ENCODE results near the gene GAS7.

GAS7 gene

GRCh38 chr17:9969301-9969935 lies 229.0 kb downstream of the GAS7 start:
- Histone ChIP-seq H3K9me3 (ENCODE audit: insufficient read depth, low read depth, low read length) (no peaks in the 10 kb centered on the region), H2BK5ac (ENCODE audit: low read depth, low read length, poor library complexity) (peak overlapping the region; percentile 60), H4K91ac (ENCODE audit: low read depth, low read length) (peak overlapping the region; percentile 60), H3K4me1 (ENCODE audit: control insufficient read depth in 1 of 2, insufficient read depth in 2 of 2, low read length in 2 of 2) (peaks cover 17 to 23% of the 10 kb centered on the region in 2 experiments), H3K18ac (ENCODE audit: low read length) (peak overlapping the region; percentile 84), H2AK5ac (ENCODE audit: low read length) (peak overlapping the region; percentile 55), H3K79me2 (ENCODE audit: control insufficient read depth, insufficient read depth, low read length, poor library complexity) (peaks cover 4% of the 10 kb centered on the region), H3K27me3 (ENCODE audit: insufficient read depth, low read length) (no peaks in the 10 kb centered on the region), H3K9ac (ENCODE audit: low read length) (no peak overlapping the region), H2BK120ac (ENCODE audit: insufficient read depth, low read length, poor library complexity) (peak overlapping the region; percentile 60), H3K23ac (ENCODE audit: low read length) (no peak overlapping the region), H4K8ac (ENCODE audit: low read depth, low read length) (peak overlapping the region; percentile 57), H3K79me1 (ENCODE audit: low read length) (peaks cover 21% of the 10 kb centered on the region), H3K36me3 (ENCODE audit: control insufficient read depth in 1 of 2, insufficient read depth in 2 of 2, low read length in 2 of 2) (no peaks in the 10 kb centered on the region), H3K14ac (ENCODE audit: low read length) (peak overlapping the region; percentile 71), H2BK12ac (ENCODE audit: low read length) (peak overlapping the region; percentile 58), H2AFZ (ENCODE audit: insufficient read depth, low read length, poor library complexity) (no peak overlapping the region), H4K12ac (ENCODE audit: low read depth, low read length) (no peak overlapping the region), H3K27ac (ENCODE audit: low read depth, low read length) (peak overlapping the region; percentile 96), H3K4ac (ENCODE audit: low read depth, low read length) (peak overlapping the region; percentile 16), H3K4me2 (ENCODE audit: low read length) (peak overlapping the region; percentile 43), H3K4me3 (ENCODE audit: low read depth, low read length) (no peak overlapping the region)
- no peak for DNase-seq
- no CpG with 5 or more reads among the region's 13 CpGs for WGBS (ENCODE audit: extremely low coverage, insufficient coverage, insufficient read length)

DNA sequence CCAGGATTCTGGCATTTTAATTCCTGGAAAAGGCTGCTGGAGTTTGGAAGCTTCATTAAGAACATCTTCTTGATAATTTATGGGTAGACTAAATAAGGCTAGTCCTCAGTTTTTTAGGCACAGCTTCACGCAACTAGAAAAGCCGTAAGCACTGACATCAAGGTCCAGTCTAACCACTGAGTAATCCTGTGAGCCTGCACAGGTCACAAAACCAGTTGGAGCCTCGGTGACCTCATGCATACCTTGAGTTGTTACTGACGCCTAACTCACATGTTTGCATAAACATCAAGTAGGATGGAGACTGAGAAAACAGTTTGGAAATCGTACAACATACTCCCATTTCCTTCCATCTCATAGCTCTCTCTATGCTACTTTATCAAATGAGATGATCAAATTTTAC lies 229.5 kb downstream of the GAS7 start:
- Histone ChIP-seq H3K79me2 (ENCODE audit: control insufficient read depth, insufficient read depth, low read length, poor library complexity) (peaks cover 4% of the 10 kb centered on the region), H2BK12ac (ENCODE audit: low read length) (no peak overlapping the region), H4K8ac (ENCODE audit: low read depth, low read length) (no peak overlapping the region), H4K91ac (ENCODE audit: low read depth, low read length) (no peak overlapping the region), H3K27me3 (ENCODE audit: insufficient read depth, low read length) (no peaks in the 10 kb centered on the region), H3K79me1 (ENCODE audit: low read length) (peaks cover 17% of the 10 kb centered on the region), H2AK5ac (ENCODE audit: low read length) (no peak overlapping the region), H3K18ac (ENCODE audit: low read length) (no peak overlapping the region), H4K12ac (ENCODE audit: low read depth, low read length) (no peak overlapping the region), H3K23ac (ENCODE audit: low read length) (no peak overlapping the region), H3K9ac (ENCODE audit: low read length) (no peak overlapping the region), H3K4ac (ENCODE audit: low read depth, low read length) (no peak overlapping the region), H2AFZ (ENCODE audit: insufficient read depth, low read length, poor library complexity) (no peak overlapping the region), H3K27ac (ENCODE audit: low read depth, low read length) (peak overlapping the region; percentile 96), H2BK120ac (ENCODE audit: insufficient read depth, low read length, poor library complexity) (no peak overlapping the region), H3K4me2 (ENCODE audit: low read length) (peak overlapping the region; percentile 43), H2BK5ac (ENCODE audit: low read depth, low read length, poor library complexity) (no peak overlapping the region), H3K36me3 (ENCODE audit: control insufficient read depth in 1 of 2, insufficient read depth in 2 of 2, low read length in 2 of 2) (no peaks in the 10 kb centered on the region), H3K9me3 (ENCODE audit: insufficient read depth, low read depth, low read length) (no peaks in the 10 kb centered on the region), H3K4me3 (ENCODE audit: low read depth, low read length) (no peak overlapping the region), H3K4me1 (ENCODE audit: control insufficient read depth in 1 of 2, insufficient read depth in 2 of 2, low read length in 2 of 2) (peaks cover 14 to 20% of the 10 kb centered on the region in 2 experiments), H3K14ac (ENCODE audit: low read length) (no peak overlapping the region)
- DNase-seq: peak; percentile 95 to 98
- WGBS (ENCODE audit: extremely low coverage, insufficient coverage, insufficient read length): no CpG with 5 or more reads among the region's 5 CpGs

DNA sequence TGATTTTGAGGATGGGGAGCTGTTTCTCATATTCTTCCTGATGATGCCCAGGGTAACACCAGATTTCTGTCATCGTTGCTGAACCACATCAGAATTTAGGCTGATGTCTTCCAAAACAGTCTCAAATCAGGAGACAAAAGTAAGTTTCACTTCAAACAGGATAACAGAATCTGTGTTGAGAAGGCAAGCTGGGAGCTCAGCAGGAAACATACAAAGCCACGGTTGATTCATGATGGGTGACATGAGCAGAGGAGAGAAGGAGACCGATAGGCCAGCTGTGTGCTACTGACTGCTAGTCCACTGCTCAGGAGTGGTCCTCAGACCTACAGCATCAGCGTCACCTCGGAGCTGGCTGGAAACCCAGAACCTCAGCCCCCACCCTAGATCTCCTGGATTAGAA lies 230.4 kb downstream of the GAS7 start:
- Histone ChIP-seq H3K9ac (ENCODE audit: low read length) (no peak overlapping the region), H2BK120ac (ENCODE audit: insufficient read depth, low read length, poor library complexity) (peak overlapping the region; percentile 48), H2BK12ac (ENCODE audit: low read length) (peak overlapping the region; percentile 97), H3K9me3 (ENCODE audit: insufficient read depth, low read depth, low read length) (no peaks in the 10 kb centered on the region), H3K27ac (ENCODE audit: low read depth, low read length) (peak overlapping the region; percentile 96), H3K4ac (ENCODE audit: low read depth, low read length) (peak overlapping the region; percentile 35), H3K23ac (ENCODE audit: low read length) (no peak overlapping the region), H4K8ac (ENCODE audit: low read depth, low read length) (no peak overlapping the region), H3K18ac (ENCODE audit: low read length) (peak overlapping the region; percentile 19), H3K4me2 (ENCODE audit: low read length) (no peak overlapping the region), H3K36me3 (ENCODE audit: control insufficient read depth in 1 of 2, insufficient read depth in 2 of 2, low read length in 2 of 2) (no peaks in the 10 kb centered on the region), H4K91ac (ENCODE audit: low read depth, low read length) (peak overlapping the region; percentile 50), H3K79me2 (ENCODE audit: control insufficient read depth, insufficient read depth, low read length, poor library complexity) (peaks cover 4% of the 10 kb centered on the region), H3K4me3 (ENCODE audit: low read depth, low read length) (no peak overlapping the region), H3K79me1 (ENCODE audit: low read length) (peaks cover 17% of the 10 kb centered on the region), H3K4me1 (ENCODE audit: control insufficient read depth in 1 of 2, insufficient read depth in 2 of 2, low read length in 2 of 2) (peaks cover 13 to 19% of the 10 kb centered on the region in 2 experiments), H2BK5ac (ENCODE audit: low read depth, low read length, poor library complexity) (peak overlapping the region; percentile 8), H3K27me3 (ENCODE audit: insufficient read depth, low read length) (no peaks in the 10 kb centered on the region), H2AK5ac (ENCODE audit: low read length) (peak overlapping the region; percentile 64), H3K14ac (ENCODE audit: low read length) (peak overlapping the region; percentile 74), H4K12ac (ENCODE audit: low read depth, low read length) (no peak overlapping the region), H2AFZ (ENCODE audit: insufficient read depth, low read length, poor library complexity) (no peak overlapping the region)
- WGBS (ENCODE audit: extremely low coverage, insufficient coverage, insufficient read length): no CpG with 5 or more reads among the region's 5 CpGs
- DNase-seq: no peak

GRCh38 chr17:9959377-9959981 lies 238.9 kb downstream of the GAS7 start:
- no peak overlapping the region for H2AFZ ChIP-seq (ENCODE audit: insufficient read depth, low read length, poor library complexity)
- no peak overlapping the region for H4K91ac ChIP-seq (ENCODE audit: low read depth, low read length)
- H3K4me1 ChIP-seq (ENCODE audit: control insufficient read depth in 1 of 2, insufficient read depth in 2 of 2, low read length in 2 of 2): peaks cover 6 to 13% of the 10 kb centered on the region in 2 experiments
- no peak overlapping the region for H4K8ac ChIP-seq (ENCODE audit: low read depth, low read length)
- no peaks in the 10 kb centered on the region for H3K79me2 ChIP-seq (ENCODE audit: control insufficient read depth, insufficient read depth, low read length, poor library complexity)
- no peak overlapping the region for H4K12ac ChIP-seq (ENCODE audit: low read depth, low read length)
- H3K9me3 ChIP-seq (ENCODE audit: insufficient read depth, low read depth, low read length): peaks cover 3% of the 10 kb centered on the region
- peaks cover 0 to 2% of the 10 kb centered on the region in 2 experiments for H3K36me3 ChIP-seq (ENCODE audit: control insufficient read depth in 1 of 2, insufficient read depth in 2 of 2, low read length in 2 of 2)
- H2BK120ac ChIP-seq (ENCODE audit: insufficient read depth, low read length, poor library complexity): no peak overlapping the region
- H2BK5ac ChIP-seq (ENCODE audit: low read depth, low read length, poor library complexity): no peak overlapping the region
- H3K27ac ChIP-seq (ENCODE audit: low read depth, low read length): no peak overlapping the region
- no peak overlapping the region for H3K18ac ChIP-seq (ENCODE audit: low read length)
- H3K4me3 ChIP-seq (ENCODE audit: low read depth, low read length): no peak overlapping the region
- H3K4ac ChIP-seq (ENCODE audit: low read depth, low read length): no peak overlapping the region
- DNase-seq: no peak
- no peak overlapping the region for H2BK12ac ChIP-seq (ENCODE audit: low read length)
- peak overlapping the region; percentile 31 for H3K4me2 ChIP-seq (ENCODE audit: low read length)
- H3K9ac ChIP-seq (ENCODE audit: low read length): no peak overlapping the region
- no peak overlapping the region for H3K14ac ChIP-seq (ENCODE audit: low read length)
- H3K23ac ChIP-seq (ENCODE audit: low read length): no peak overlapping the region
- no peaks in the 10 kb centered on the region for H3K27me3 ChIP-seq (ENCODE audit: insufficient read depth, low read length)
- WGBS (ENCODE audit: extremely low coverage, insufficient coverage, insufficient read length): no CpG with 5 or more reads among the region's 22 CpGs
- H3K79me1 ChIP-seq (ENCODE audit: low read length): no peaks in the 10 kb centered on the region
- H2AK5ac ChIP-seq (ENCODE audit: low read length): no peak overlapping the region

All from trophoblast cell (in vitro differentiated cells and primary cell).